Naive B cell (primary cell): ENCODE data around the gene PATJ. TPM values are rescaled to one million over a fixed set of nuclear protein-coding genes. Genes with fewer than 3 reads are reported as not detected.
"Not testable (repeated sequence)": the region's sequence is repeated elsewhere in the genome, so short reads cannot be mapped to it uniquely, and the experiment has no call there.

Source experiments
- ATAC-seq, 2 donors: fragments of 150-1000 bp; cut with Tn5 transposase; 2 replicates each; pipeline ENCODE4 v1.10.0; 2021; ENCODE audit warnings: low read depth in 2 of 2, mild to moderate bottlenecking in 2 of 2, moderate library complexity in 2 of 2
- DNase-seq: peaks from one replicate; pipeline ENCODE4 v3.0.0; 2022
- H3K27ac Mint-ChIP-seq, 6 donors: one replicate each; pipeline ENCODE4 v1.8.0; 2020 to 2022; ENCODE audit warnings: mild to moderate bottlenecking in 6 of 6, mixed read lengths in 6 of 6, moderate library complexity in 5 of 6, inconsistent platforms in 2 of 6
- H3K27me3 Mint-ChIP-seq, 3 donors: one replicate each; pipeline ENCODE4 v1.8.0; 2021 to 2022; ENCODE audit warnings: mixed read lengths in 3 of 3, mild to moderate bottlenecking in 1 of 3
- H3K36me3 Mint-ChIP-seq, 2 donors: one replicate each; pipeline ENCODE4 v1.8.0; 2020 to 2022; ENCODE audit warnings: mixed read lengths in 2 of 2, inconsistent platforms in 1 of 2, mild to moderate bottlenecking in 1 of 2
- H3K4me1 Mint-ChIP-seq, 3 donors: one replicate each; pipeline ENCODE4 v1.8.0; 2020 to 2022; ENCODE audit warnings: mixed read lengths in 3 of 3, inconsistent platforms in 1 of 3, mild to moderate bottlenecking in 1 of 3, moderate library complexity in 1 of 3
- H3K4me3 Mint-ChIP-seq, 8 donors: one replicate each; pipeline ENCODE4 v1.8.0; 2020 to 2022; ENCODE audit warnings: mild to moderate bottlenecking in 8 of 8, mixed read lengths in 8 of 8, moderate library complexity in 8 of 8, inconsistent platforms in 2 of 8
- H3K9me3 Mint-ChIP-seq, 7 donors: one replicate each; pipeline ENCODE4 v1.8.0; 2020 to 2022; ENCODE audit warnings: mixed read lengths in 7 of 7, mild to moderate bottlenecking in 5 of 7, inconsistent platforms in 2 of 7, moderate library complexity in 1 of 7
- polyA plus RNA-seq, 6 donors: library from polyadenylated mRNA; unstranded; fragments of 300-500 nt; fragmentation: Illumina TruSeq; gene quantifications; one replicate each; pipeline ENCODE4 v1.2.3, GENCODE V29; 2021; ENCODE audit warnings: low read depth in 6 of 6

The PATJ gene
- polyA plus RNA-seq, 6 donors from 2014 or later, result 5.5 to 18.9 (median 11.0) TPM

- H3K4me3 Mint-ChIP-seq, result no peak overlapping the region
- H3K9me3 Mint-ChIP-seq, result peaks cover 0 to 3% (median 0%) of the 10 kb centered on the region in 7 donors
- no peaks in the 10 kb centered on the region for H3K4me1 Mint-ChIP-seq
- H3K27me3 Mint-ChIP-seq, result no peaks in the 10 kb centered on the region
- peaks cover 19 to 23% of the 10 kb centered on the region in 2 donors for H3K36me3 Mint-ChIP-seq
- no peak overlapping the region for H3K27ac Mint-ChIP-seq
- no peak for DNase-seq
- ATAC-seq, result no peak
These were observed 187.9 kb downstream of the PATJ start for GRCh38 chr1:61930116-61930645.

GRCh38 chr1:61931587-61932279 is 189.5 kb downstream of the PATJ start:
- ATAC-seq (no peak), DNase-seq (no peak)
- H3K27me3 Mint-ChIP-seq, result no peaks in the 10 kb centered on the region
- peak overlapping the region in 1 of 6 donors; percentile 54 for H3K27ac Mint-ChIP-seq
- H3K4me3 Mint-ChIP-seq, result no peak overlapping the region
- peaks cover 19 to 23% of the 10 kb centered on the region in 2 donors for H3K36me3 Mint-ChIP-seq
- peaks cover 0 to 3% (median 0%) of the 10 kb centered on the region in 7 donors for H3K9me3 Mint-ChIP-seq
- H3K4me1 Mint-ChIP-seq, result no peaks in the 10 kb centered on the region

GRCh38 chr1:61935516-61935915 is 193.2 kb downstream of the PATJ start:
- no peak overlapping the region for H3K4me3 Mint-ChIP-seq
- ATAC-seq, result no peak
- peaks cover 0 to 3% (median 0%) of the 10 kb centered on the region in 7 donors for H3K9me3 Mint-ChIP-seq
- H3K4me1 Mint-ChIP-seq, result no peaks in the 10 kb centered on the region
- peaks cover 10 to 23% of the 10 kb centered on the region in 2 donors for H3K36me3 Mint-ChIP-seq
- no peaks in the 10 kb centered on the region for H3K27me3 Mint-ChIP-seq
- DNase-seq, result no peak
- H3K27ac Mint-ChIP-seq, result no peak overlapping the region

GRCh38 chr1:61936839-61937238 is 194.6 kb downstream of the PATJ start:
- no peak overlapping the region for H3K27ac Mint-ChIP-seq
- no peak overlapping the region for H3K4me3 Mint-ChIP-seq
- peaks cover 0 to 3% (median 0%) of the 10 kb centered on the region in 7 donors for H3K9me3 Mint-ChIP-seq
- no peaks in the 10 kb centered on the region for H3K27me3 Mint-ChIP-seq
- no peak for DNase-seq
- peaks cover 10 to 16% of the 10 kb centered on the region in 2 donors for H3K36me3 Mint-ChIP-seq
- ATAC-seq, result no peak
- no peaks in the 10 kb centered on the region for H3K4me1 Mint-ChIP-seq

GRCh38 chr1:61941794-61942193 is 199.5 kb downstream of the PATJ start:
- DNase-seq, result no peak
- Mint-ChIP-seq H3K4me1 (no peaks in the 10 kb centered on the region), H3K27me3 (no peaks in the 10 kb centered on the region), H3K9me3 (peaks cover 0 to 8% (median 4%) of the 10 kb centered on the region in 7 donors), H3K27ac (no peak overlapping the region), H3K36me3 (peaks cover 0 to 8% of the 10 kb centered on the region in 2 donors), H3K4me3 (no peak overlapping the region)
- ATAC-seq, result no peak

- ATAC-seq (no peak), DNase-seq (no peak)
- H3K27ac Mint-ChIP-seq, result peak overlapping the region in 1 of 6 donors; percentile 25
- H3K36me3 Mint-ChIP-seq, result peaks cover 0 to 8% of the 10 kb centered on the region in 2 donors
- H3K9me3 Mint-ChIP-seq, result peaks cover 3 to 10% (median 4%) of the 10 kb centered on the region in 7 donors
- H3K4me3 Mint-ChIP-seq, result no peak overlapping the region
- H3K4me1 Mint-ChIP-seq, result no peaks in the 10 kb centered on the region
- no peaks in the 10 kb centered on the region for H3K27me3 Mint-ChIP-seq
These were observed 200.6 kb downstream of the PATJ start for GRCh38 chr1:61942856-61943255.

GRCh38 chr1:61948685-61949084 is 206.4 kb downstream of the PATJ start:
- not testable (repeated sequence) for H3K27ac Mint-ChIP-seq, ATAC-seq, H3K9me3 Mint-ChIP-seq, H3K4me1 Mint-ChIP-seq, H3K27me3 Mint-ChIP-seq, H3K36me3 Mint-ChIP-seq, H3K4me3 Mint-ChIP-seq, DNase-seq

- no peaks in the 10 kb centered on the region for H3K4me1 Mint-ChIP-seq
- DNase-seq, result no peak
These were observed 208.1 kb downstream of the PATJ start for GRCh38 chr1:61950418-61950817.

GRCh38 chr1:61951731-61952580 is 209.7 kb downstream of the PATJ start:
- H3K27ac Mint-ChIP-seq, result peak overlapping the region in 2 of 6 donors; percentile 4 to 63
- DNase-seq (no peak), ATAC-seq (no peak)
- H3K4me3 Mint-ChIP-seq, result no peak overlapping the region
- no peaks in the 10 kb centered on the region for H3K4me1 Mint-ChIP-seq
- no peaks in the 10 kb centered on the region for H3K27me3 Mint-ChIP-seq
- peaks cover 0 to 9% (median 0%) of the 10 kb centered on the region in 7 donors for H3K9me3 Mint-ChIP-seq
- H3K36me3 Mint-ChIP-seq, result no peaks in the 10 kb centered on the region

More at GRCh38 chr1:61950418-61950817, 208.1 kb downstream of the PATJ start:
- no peak for ATAC-seq
- no peak overlapping the region for H3K27ac Mint-ChIP-seq
- no peaks in the 10 kb centered on the region for H3K27me3 Mint-ChIP-seq
- H3K36me3 Mint-ChIP-seq, result no peaks in the 10 kb centered on the region
- peaks cover 0 to 9% (median 0%) of the 10 kb centered on the region in 7 donors for H3K9me3 Mint-ChIP-seq
- H3K4me3 Mint-ChIP-seq, result no peak overlapping the region

- H3K4me1 Mint-ChIP-seq, result no peaks in the 10 kb centered on the region
- H3K27ac Mint-ChIP-seq, result no peak overlapping the region
- no peaks in the 10 kb centered on the region for H3K36me3 Mint-ChIP-seq
These were observed 210.4 kb downstream of the PATJ start for GRCh38 chr1:61952675-61953074.

GRCh38 chr1:61953076-61953789 is 211.0 kb downstream of the PATJ start:
- ATAC-seq, result no peak

More at GRCh38 chr1:61952675-61953074, 210.4 kb downstream of the PATJ start:
- H3K9me3 Mint-ChIP-seq, result peaks cover 0 to 4% (median 0%) of the 10 kb centered on the region in 7 donors
- DNase-seq (no peak), ATAC-seq (no peak)
- H3K27me3 Mint-ChIP-seq, result no peaks in the 10 kb centered on the region
- no peak overlapping the region for H3K4me3 Mint-ChIP-seq

GRCh38 chr1:61953790-61954150 is 211.5 kb downstream of the PATJ start:
- Mint-ChIP-seq H3K27ac (no peak overlapping the region), H3K36me3 (no peaks in the 10 kb centered on the region)

More at GRCh38 chr1:61953076-61953789, 211.0 kb downstream of the PATJ start:
- Mint-ChIP-seq H3K9me3 (peaks cover 0 to under 1% (median 0%) of the 10 kb centered on the region in 7 donors), H3K36me3 (no peaks in the 10 kb centered on the region), H3K27me3 (no peaks in the 10 kb centered on the region), H3K27ac (no peak overlapping the region), H3K4me3 (no peak overlapping the region), H3K4me1 (no peaks in the 10 kb centered on the region)
- no peak for DNase-seq

GRCh38 chr1:61955261-61955660 is 213.0 kb downstream of the PATJ start:
- no peaks in the 10 kb centered on the region for H3K36me3 Mint-ChIP-seq
- H3K9me3 Mint-ChIP-seq, result no peaks in the 10 kb centered on the region
- H3K4me1 Mint-ChIP-seq, result no peaks in the 10 kb centered on the region
- no peak for ATAC-seq
- no peak overlapping the region for H3K4me3 Mint-ChIP-seq
- no peaks in the 10 kb centered on the region for H3K27me3 Mint-ChIP-seq
- no peak overlapping the region for H3K27ac Mint-ChIP-seq
- DNase-seq, result no peak

More at GRCh38 chr1:61953790-61954150, 211.5 kb downstream of the PATJ start:
- ATAC-seq, result no peak
- Mint-ChIP-seq H3K4me3 (no peak overlapping the region), H3K4me1 (no peaks in the 10 kb centered on the region), H3K27me3 (no peaks in the 10 kb centered on the region), H3K9me3 (no peaks in the 10 kb centered on the region)
- DNase-seq, result no peak
